Keratinocyte (primary cell): Measurements from ENCODE around the gene DIAPH1. TPM values are rescaled to one million over a fixed set of nuclear protein-coding genes. Genes with fewer than 3 reads are reported as not detected.

Experiments used
- DNase-seq: peaks from one replicate; pipeline ENCODE4 v3.0.0-alpha.2; 2011; ENCODE audit warnings: low read depth, missing footprints, low spot score
- FAIRE-seq: peaks from 2 replicates; lab custom pipeline; 2011; peaks lifted over from hg19 to GRCh38; lab: Jason Lieb, UNC
- H2AFZ ChIP-seq: 2 replicates; pipeline ENCODE4 v1.6.0; 2012; ENCODE audit warnings: low read length, control low read depth, inconsistent platforms; ENCODE audit not compliant: control insufficient read depth
- H3K27ac ChIP-seq: 2 replicates; pipeline ENCODE4 v1.5.1; 2011; ENCODE audit warnings: low read length; ENCODE audit not compliant: control insufficient read depth, insufficient read depth
- H3K27me3 ChIP-seq: 3 replicates; pipeline ENCODE4 v1.6.0; 2011; ENCODE audit warnings: low read length; ENCODE audit not compliant: control insufficient read depth, insufficient read depth; ENCODE audit errors: extremely low read depth
- H3K36me3 ChIP-seq, 2 experiments: 2 replicates in 1 of 2; 3 replicates in 1 of 2; pipeline ENCODE4 v1.5.1; 2011; ENCODE audit warnings: low read length in 2 of 2, mild to moderate bottlenecking in 1 of 2; ENCODE audit not compliant: control insufficient read depth in 2 of 2, insufficient read depth in 2 of 2; ENCODE audit errors: extremely low read depth in 1 of 2
- H3K4me1 ChIP-seq: 3 replicates; pipeline ENCODE4 v1.5.1; 2011; ENCODE audit warnings: low read length; ENCODE audit not compliant: control insufficient read depth, insufficient read depth; ENCODE audit errors: extremely low read depth
- H3K4me2 ChIP-seq: 3 replicates; pipeline ENCODE4 v1.6.0; 2011; ENCODE audit warnings: low read depth, low read length; ENCODE audit not compliant: control insufficient read depth, insufficient read depth; ENCODE audit errors: extremely low read depth
- H3K4me3 ChIP-seq, 3 experiments: fragments of 200-600 bp in 1 of 3; sonication (generic) in 1 of 3; 2 replicates in 2 of 3; 3 replicates in 1 of 3; pipeline ENCODE4 v1.5.1; 2011 to 2016; ENCODE audit warnings: low read length in 3 of 3, mild to moderate bottlenecking in 3 of 3, control low read depth in 2 of 3, inconsistent platforms in 1 of 3, low read depth in 1 of 3, mixed read lengths in 1 of 3, mixed run types in 1 of 3, moderate library complexity in 1 of 3; ENCODE audit not compliant: control insufficient read depth in 2 of 3, insufficient read depth in 2 of 3; ENCODE audit errors: extremely low read depth in 1 of 3
- H3K79me2 ChIP-seq: 2 replicates; pipeline ENCODE4 v1.6.0; 2012; ENCODE audit warnings: low read length; ENCODE audit not compliant: control insufficient read depth, insufficient read depth
- H3K9ac ChIP-seq: 3 replicates; pipeline ENCODE4 v1.6.0; 2011; ENCODE audit warnings: low read length; ENCODE audit not compliant: control insufficient read depth, insufficient read depth; ENCODE audit errors: extremely low read depth
- H3K9me1 ChIP-seq: 3 replicates; pipeline ENCODE4 v1.6.0; 2011; ENCODE audit warnings: low read length; ENCODE audit not compliant: control insufficient read depth, insufficient read depth; ENCODE audit errors: extremely low read depth
- H3K9me3 ChIP-seq: 2 replicates; pipeline ENCODE4 v1.5.1; 2012; ENCODE audit warnings: low read depth, low read length; ENCODE audit not compliant: control insufficient read depth
- H4K20me1 ChIP-seq: 3 replicates; pipeline ENCODE4 v1.6.0; 2011; ENCODE audit warnings: low read length; ENCODE audit not compliant: control insufficient read depth, insufficient read depth; ENCODE audit errors: extremely low read depth
- EZH2 ChIP-seq: IDR thresholded peaks from one replicate; pipeline ENCODE4 v1.6.1; 2012; ENCODE audit warnings: inconsistent platforms, mild to moderate bottlenecking, low read length, moderate library complexity
- dilution Hi-C: fragments of 300-500 bp; cut with MboI; formaldehyde crosslinking; loops from one replicate; pipeline ENCODE4 v1.7.0; 2020; ENCODE audit warnings: low sequenced_read_pairs; ENCODE audit not compliant: extremely low pct_ligation_motif_present
- polyA plus RNA-seq, 5 experiments: library from polyadenylated mRNA; depleted of rRNA in 3 of 5; stranded (reverse) in 3 of 5; stranded (forward) in 1 of 5; unstranded in 1 of 5; fragments of >200 nt; gene quantifications; 1 replicate in 1 of 5; 2 replicates in 3 of 5; 3 replicates in 1 of 5; pipeline versions ENCODE4 v1.2.1 to v1.2.3, GENCODE V29; 2011 to 2012; ENCODE audit warnings: missing spikeins in 2 of 5, low read depth in 1 of 5, low replicate concordance in 1 of 5
- TF ChIP-seq, protein P1 (sequence below), 3 experiments: IDR thresholded peaks in 1 of 3; conservative IDR thresholded peaks in 1 of 3; optimal IDR thresholded peaks in 1 of 3; 2 replicates in 2 of 3; 3 replicates in 1 of 3; pipeline versions ENCODE3 to v1.5.1; 2011; ENCODE audit warnings: low read length in 3 of 3, mild to moderate bottlenecking in 3 of 3, moderate library complexity in 2 of 3, control low read depth in 1 of 3, inconsistent platforms in 1 of 3; ENCODE audit not compliant: insufficient read depth in 2 of 3; ENCODE audit errors: extremely low read depth in 1 of 3

The DIAPH1 gene
- polyA plus RNA-seq, 1 donor (not counting 4 experiments of a cell fraction or from before 2014, with no cell fraction given): 72.0 TPM

DNA sequence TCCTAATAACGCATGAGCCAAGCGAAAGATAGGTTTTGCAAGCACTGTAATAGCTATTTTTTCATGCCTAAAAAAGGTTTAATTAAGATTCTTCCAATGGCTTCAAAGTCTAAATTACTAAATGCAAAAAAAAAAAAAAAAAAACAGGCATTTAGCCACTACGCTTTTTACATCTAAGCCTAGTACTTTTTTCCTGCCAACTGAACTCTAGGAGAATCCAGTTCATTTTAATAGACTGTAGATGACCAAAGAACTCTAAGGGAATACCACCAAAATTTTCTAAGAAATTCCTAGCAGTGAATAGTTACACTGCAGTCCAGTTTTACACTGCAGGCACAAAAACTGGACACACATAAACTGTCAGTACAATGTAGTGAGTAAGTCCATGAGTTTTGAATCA is 9.8 kb downstream of the DIAPH1 start:
- DNase-seq (no peak), FAIRE-seq (no peak)
- Histone ChIP-seq H3K4me2 (no peak overlapping the region), H4K20me1 (peaks cover under 1% of the 10 kb centered on the region), H3K9me3 (no peaks in the 10 kb centered on the region), H3K4me3 (no peak overlapping the region), H3K9me1 (no peaks in the 10 kb centered on the region), H3K27me3 (no peaks in the 10 kb centered on the region), H3K9ac (no peak overlapping the region), H3K36me3 (peaks cover 1 to 3% of the 10 kb centered on the region in 2 experiments), H3K27ac (no peak overlapping the region), H2AFZ (no peak overlapping the region), H3K79me2 (peaks cover 89% of the 10 kb centered on the region), H3K4me1 (peaks cover 11% of the 10 kb centered on the region)
- TF ChIP-seq, protein P1, sequence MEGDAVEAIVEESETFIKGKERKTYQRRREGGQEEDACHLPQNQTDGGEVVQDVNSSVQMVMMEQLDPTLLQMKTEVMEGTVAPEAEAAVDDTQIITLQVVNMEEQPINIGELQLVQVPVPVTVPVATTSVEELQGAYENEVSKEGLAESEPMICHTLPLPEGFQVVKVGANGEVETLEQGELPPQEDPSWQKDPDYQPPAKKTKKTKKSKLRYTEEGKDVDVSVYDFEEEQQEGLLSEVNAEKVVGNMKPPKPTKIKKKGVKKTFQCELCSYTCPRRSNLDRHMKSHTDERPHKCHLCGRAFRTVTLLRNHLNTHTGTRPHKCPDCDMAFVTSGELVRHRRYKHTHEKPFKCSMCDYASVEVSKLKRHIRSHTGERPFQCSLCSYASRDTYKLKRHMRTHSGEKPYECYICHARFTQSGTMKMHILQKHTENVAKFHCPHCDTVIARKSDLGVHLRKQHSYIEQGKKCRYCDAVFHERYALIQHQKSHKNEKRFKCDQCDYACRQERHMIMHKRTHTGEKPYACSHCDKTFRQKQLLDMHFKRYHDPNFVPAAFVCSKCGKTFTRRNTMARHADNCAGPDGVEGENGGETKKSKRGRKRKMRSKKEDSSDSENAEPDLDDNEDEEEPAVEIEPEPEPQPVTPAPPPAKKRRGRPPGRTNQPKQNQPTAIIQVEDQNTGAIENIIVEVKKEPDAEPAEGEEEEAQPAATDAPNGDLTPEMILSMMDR (optimal IDR thresholded peaks at IDR 0.05 in 1 of 3, IDR thresholded peaks at IDR 0.05 in 1 of 3, conservative IDR thresholded peaks at IDR 0.05 in 1 of 3; ENCODE audit: extremely low read depth in 1 of 3, insufficient read depth in 2 of 3, low read length in 3 of 3): no peak
- no peak for TF ChIP-seq EZH2
- dilution Hi-C loops: no loop called here

DNA sequence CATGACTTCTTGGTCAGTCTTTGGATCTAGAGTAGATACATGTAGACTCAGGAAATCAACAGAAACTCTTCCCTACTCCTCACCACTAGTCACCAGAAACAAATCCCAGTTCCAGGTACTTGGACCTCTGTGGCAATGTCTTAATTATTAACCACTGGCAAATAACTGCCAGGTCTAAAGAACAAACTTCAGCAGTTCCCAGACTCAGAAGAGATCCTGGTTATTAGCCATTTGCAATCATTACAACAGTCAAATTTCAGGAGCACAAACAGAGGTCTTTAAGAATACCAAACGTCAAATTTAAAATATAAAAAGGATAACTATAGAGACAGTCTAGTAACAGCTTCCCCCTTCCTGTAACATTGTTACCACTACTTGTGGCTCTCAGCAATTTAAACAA is 10.2 kb downstream of the DIAPH1 start:
- TF ChIP-seq, protein P1 (optimal IDR thresholded peaks at IDR 0.05 in 1 of 3, IDR thresholded peaks at IDR 0.05 in 1 of 3, conservative IDR thresholded peaks at IDR 0.05 in 1 of 3; ENCODE audit: extremely low read depth in 1 of 3, insufficient read depth in 2 of 3, low read length in 3 of 3): no peak
- TF ChIP-seq EZH2: no peak
- H3K9me1 ChIP-seq: no peaks in the 10 kb centered on the region
- no peak overlapping the region for H2AFZ ChIP-seq
- DNase-seq (no peak), FAIRE-seq (no peak)
- H3K4me1 ChIP-seq: peaks cover 16% of the 10 kb centered on the region
- H3K4me2 ChIP-seq: no peak overlapping the region
- H4K20me1 ChIP-seq: peaks cover 5% of the 10 kb centered on the region
- H3K9ac ChIP-seq: no peak overlapping the region
- H3K36me3 ChIP-seq: peaks cover 1 to 3% of the 10 kb centered on the region in 2 experiments
- H3K27me3 ChIP-seq: no peaks in the 10 kb centered on the region
- H3K9me3 ChIP-seq: no peaks in the 10 kb centered on the region
- H3K27ac ChIP-seq: no peak overlapping the region
- no peak overlapping the region for H3K4me3 ChIP-seq
- peaks cover 89% of the 10 kb centered on the region for H3K79me2 ChIP-seq
- dilution Hi-C loops: no loop called here
